Gastroesophageal sphincter (tissue), 4 donors: ENCODE measurements around the gene EVX1. TPM values are rescaled to one million over a fixed set of nuclear protein-coding genes. Genes with fewer than 3 reads are reported as not detected.
A peak's percentile ranks its signal among the peaks of the same experiment; 100 is the strongest.

Source experiments
- ATAC-seq: fragments of 150-250 bp; one replicate; pipeline ENCODE4 v1.9.1; 2016; ENCODE audit warnings: mild to moderate bottlenecking, moderate library complexity
- H3K27ac ChIP-seq, 4 donors: fragments of 200-600 bp; sonication (generic) in 3 of 4; 1 replicate in 3 of 4; 2 replicates in 1 of 4; pipeline ENCODE4 v1.5.1; 2016 to 2019
- H3K27me3 ChIP-seq: fragments of 200-600 bp; sonication (generic); one replicate; pipeline ENCODE4 v1.5.1; 2019
- H3K36me3 ChIP-seq, 2 donors: fragments of 200-600 bp; sonication (generic); one replicate each; pipeline ENCODE4 v1.5.1; 2019; ENCODE audit warnings: control low read depth in 1 of 2
- H3K4me1 ChIP-seq, 3 donors: fragments of 200-600 bp; sonication (generic); 1 replicate in 2 of 3; 2 replicates in 1 of 3; pipeline ENCODE4 v1.5.1; 2016 to 2019; ENCODE audit warnings: control low read depth in 2 of 3
- H3K4me3 ChIP-seq, 2 donors: fragments of 200-600 bp; sonication (generic); one replicate each; pipeline ENCODE4 v1.5.1; 2019; ENCODE audit warnings: mild to moderate bottlenecking in 1 of 2, moderate library complexity in 1 of 2
- H3K9me3 ChIP-seq, 3 donors: fragments of 200-600 bp; sonication (generic); one replicate each; pipeline ENCODE4 v1.5.1; 2017 to 2019; ENCODE audit warnings: control low read depth in 2 of 3
- EP300 ChIP-seq: sonication (generic); formaldehyde crosslinking; IDR thresholded peaks from one replicate; pipeline ENCODE4 v1.6.1; 2017; ENCODE audit warnings: antibody characterized with exemption, mild to moderate bottlenecking
- POLR2A ChIP-seq, 2 donors: fragments of 450-650 bp; IDR thresholded peaks; one replicate each; pipeline ENCODE4 v1.6.1; 2017; ENCODE audit warnings: antibody characterized with exemption in 2 of 2, mild to moderate bottlenecking in 2 of 2, moderate library complexity in 1 of 2
- POLR2AphosphoS5 ChIP-seq: sonication (generic); formaldehyde crosslinking; IDR thresholded peaks from one replicate; pipeline ENCODE4 v1.6.1; 2017; ENCODE audit warnings: antibody characterized with exemption
- WGBS, 2 donors: methylation state at CpG; one replicate each; pipeline ENCODE4 v1.1.5; 2018; ENCODE audit warnings: low coverage in 1 of 2; 5-methylcytosine and 5-hydroxymethylcytosine counted together
- total RNA-seq, 4 donors: library from RNA; depleted of rRNA; stranded (reverse); fragments of >200 nt; gene quantifications; one replicate each; pipeline ENCODE4 v1.1.0, GENCODE V29; 2016
- TF ChIP-seq, protein P1 (sequence below), 4 experiments: fragments of 200-600 bp in 2 of 4; fragments of 450-650 bp in 2 of 4; sonication (generic) in 1 of 4; IDR thresholded peaks; one replicate each; pipeline ENCODE4 v1.5.1; 2017 to 2019; ENCODE audit warnings: antibody characterized with exemption in 4 of 4, mild to moderate bottlenecking in 2 of 4, moderate library complexity in 2 of 4

Gene EVX1
- total RNA-seq, 4 donors from 2014 or later, result not detected

DNA sequence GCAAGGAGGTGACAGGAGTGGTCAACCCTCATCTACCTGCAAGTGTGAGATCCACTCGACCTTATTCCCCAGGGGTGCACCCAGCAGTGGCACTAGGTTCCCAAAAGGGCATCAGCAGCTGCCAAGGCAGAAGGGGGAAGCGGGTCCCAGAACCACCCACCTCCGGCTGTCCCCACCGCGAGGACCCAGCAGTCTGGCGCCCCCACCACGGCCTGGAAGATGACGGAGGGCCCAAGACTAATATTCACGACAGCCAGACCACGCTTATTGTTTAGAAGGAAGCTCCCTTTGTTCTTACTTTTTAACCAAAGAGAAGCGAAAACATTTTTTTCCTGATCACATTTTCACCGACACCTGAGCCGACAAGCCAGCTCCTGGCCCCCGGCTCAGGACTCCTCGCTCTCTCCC, 3.6 kb upstream of the EVX1 start:
- TF ChIP-seq POLR2AphosphoS5 (no peak), POLR2A (IDR thresholded peaks at IDR 0.05) (no peak), EP300 (no peak)
- TF ChIP-seq, protein P1, sequence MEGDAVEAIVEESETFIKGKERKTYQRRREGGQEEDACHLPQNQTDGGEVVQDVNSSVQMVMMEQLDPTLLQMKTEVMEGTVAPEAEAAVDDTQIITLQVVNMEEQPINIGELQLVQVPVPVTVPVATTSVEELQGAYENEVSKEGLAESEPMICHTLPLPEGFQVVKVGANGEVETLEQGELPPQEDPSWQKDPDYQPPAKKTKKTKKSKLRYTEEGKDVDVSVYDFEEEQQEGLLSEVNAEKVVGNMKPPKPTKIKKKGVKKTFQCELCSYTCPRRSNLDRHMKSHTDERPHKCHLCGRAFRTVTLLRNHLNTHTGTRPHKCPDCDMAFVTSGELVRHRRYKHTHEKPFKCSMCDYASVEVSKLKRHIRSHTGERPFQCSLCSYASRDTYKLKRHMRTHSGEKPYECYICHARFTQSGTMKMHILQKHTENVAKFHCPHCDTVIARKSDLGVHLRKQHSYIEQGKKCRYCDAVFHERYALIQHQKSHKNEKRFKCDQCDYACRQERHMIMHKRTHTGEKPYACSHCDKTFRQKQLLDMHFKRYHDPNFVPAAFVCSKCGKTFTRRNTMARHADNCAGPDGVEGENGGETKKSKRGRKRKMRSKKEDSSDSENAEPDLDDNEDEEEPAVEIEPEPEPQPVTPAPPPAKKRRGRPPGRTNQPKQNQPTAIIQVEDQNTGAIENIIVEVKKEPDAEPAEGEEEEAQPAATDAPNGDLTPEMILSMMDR (IDR thresholded peaks at IDR 0.05), result no peak
- H3K27ac ChIP-seq, result no peak overlapping the region
- WGBS, 2 donors, result 39% methylated on average over 8 of the region's 15 CpGs; no CpG with 5 or more reads in 1 of the 2 donors
- H3K27me3 ChIP-seq, result peaks cover 100% of the 10 kb centered on the region
- H3K36me3 ChIP-seq, result no peaks in the 10 kb centered on the region
- H3K4me1 ChIP-seq, result peaks cover 0 to 46% (median 27%) of the 10 kb centered on the region in 3 donors
- peak overlapping the region in 1 of 2 donors; percentile 33 for H3K4me3 ChIP-seq
- H3K9me3 ChIP-seq, result no peaks in the 10 kb centered on the region
- no peak for ATAC-seq

DNA sequence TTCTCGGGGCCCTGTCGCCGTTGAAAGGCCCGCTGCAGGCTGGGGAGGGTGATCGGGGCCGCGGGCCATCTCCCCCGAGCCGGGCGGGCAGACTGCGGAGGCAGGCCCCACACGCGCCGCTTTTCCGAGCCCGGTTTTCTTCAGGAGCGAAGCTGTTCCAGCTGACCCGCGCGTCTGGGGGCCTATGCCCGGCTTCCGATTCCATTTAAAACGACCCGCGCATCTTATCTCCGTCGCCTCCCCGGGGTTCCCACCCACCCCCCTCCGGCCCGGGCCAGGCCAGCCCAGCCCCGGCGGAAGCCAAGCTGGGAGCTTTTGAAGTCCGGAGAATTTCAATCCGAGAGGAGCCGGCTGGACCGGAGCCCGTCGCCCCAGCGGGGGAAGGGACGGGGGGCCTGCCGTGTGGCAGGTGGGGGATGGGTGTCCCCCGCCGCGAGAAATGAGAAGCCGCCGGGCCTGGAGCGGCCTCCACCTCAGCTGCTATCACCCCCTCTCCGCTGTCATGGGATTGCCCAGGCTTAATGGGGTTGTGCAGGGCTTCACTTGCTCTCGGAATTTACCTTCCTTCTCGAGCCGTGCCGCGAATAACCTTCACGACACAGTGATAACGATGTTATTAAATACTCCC, 3.1 kb upstream of the EVX1 start:
- Histone ChIP-seq H3K9me3 (no peaks in the 10 kb centered on the region), H3K4me1 (peaks cover 0 to 50% (median 27%) of the 10 kb centered on the region in 3 donors), H3K36me3 (no peaks in the 10 kb centered on the region), H3K27me3 (peaks cover 100% of the 10 kb centered on the region), H3K4me3 (peak overlapping the region in 1 of 2 donors; percentile 33), H3K27ac (no peak overlapping the region)
- 8 to 9% methylated on average over 7 to 19 of the region's 55 CpGs for WGBS, 2 donors
- TF ChIP-seq EP300, result no peak
- no peak for TF ChIP-seq POLR2AphosphoS5
- no peak for TF ChIP-seq POLR2A (IDR thresholded peaks at IDR 0.05)
- no peak for ATAC-seq

DNA sequence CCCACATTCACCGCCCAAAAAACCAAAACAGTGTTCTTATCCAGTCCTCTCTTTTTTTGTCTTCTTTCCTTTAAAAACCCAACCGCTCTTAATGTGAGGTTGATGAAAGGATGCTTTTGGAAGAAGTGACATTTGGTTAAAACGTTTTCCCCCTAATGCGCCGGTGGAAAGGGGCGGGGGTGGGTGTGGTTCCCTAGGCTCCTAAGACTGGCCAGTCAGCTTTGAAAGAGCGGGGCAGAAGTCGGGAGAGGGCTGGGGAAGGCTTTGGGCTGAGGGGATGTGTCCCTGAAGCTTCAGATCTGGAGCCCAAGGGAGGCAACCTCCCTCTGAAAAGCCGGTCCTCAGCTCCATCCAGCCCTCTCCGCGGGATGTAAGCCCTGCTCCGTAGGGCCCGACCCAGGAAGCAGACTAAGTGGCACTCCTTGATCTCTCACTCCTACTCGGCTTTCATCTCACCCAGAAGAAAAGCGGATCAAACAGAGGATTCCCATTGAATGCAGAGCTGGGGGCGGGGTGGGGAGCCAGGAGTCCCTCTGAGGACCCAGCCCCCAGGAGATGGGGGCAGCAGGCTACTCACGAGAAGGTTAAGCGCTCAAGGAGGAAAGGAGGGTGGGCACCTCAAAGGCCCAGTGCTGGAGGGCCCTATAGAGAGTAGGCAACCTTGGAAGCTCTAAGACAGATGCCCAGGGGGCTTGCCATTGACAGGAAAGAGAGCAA, 2.4 kb upstream of the EVX1 start:
- Histone ChIP-seq H3K4me3 (no peak overlapping the region), H3K27ac (no peak overlapping the region), H3K9me3 (no peaks in the 10 kb centered on the region), H3K4me1 (peaks cover 0 to 56% (median 31%) of the 10 kb centered on the region in 3 donors), H3K27me3 (peaks cover 100% of the 10 kb centered on the region), H3K36me3 (no peaks in the 10 kb centered on the region)
- ATAC-seq, result no peak
- no peak for TF ChIP-seq POLR2A (IDR thresholded peaks at IDR 0.05)
- no peak for TF ChIP-seq EP300
- TF ChIP-seq, protein P1 (IDR thresholded peaks at IDR 0.05), result no peak
- TF ChIP-seq POLR2AphosphoS5, result no peak
- 0 to 10% methylated on average over 1 to 6 of the region's 18 CpGs for WGBS, 2 donors

DNA sequence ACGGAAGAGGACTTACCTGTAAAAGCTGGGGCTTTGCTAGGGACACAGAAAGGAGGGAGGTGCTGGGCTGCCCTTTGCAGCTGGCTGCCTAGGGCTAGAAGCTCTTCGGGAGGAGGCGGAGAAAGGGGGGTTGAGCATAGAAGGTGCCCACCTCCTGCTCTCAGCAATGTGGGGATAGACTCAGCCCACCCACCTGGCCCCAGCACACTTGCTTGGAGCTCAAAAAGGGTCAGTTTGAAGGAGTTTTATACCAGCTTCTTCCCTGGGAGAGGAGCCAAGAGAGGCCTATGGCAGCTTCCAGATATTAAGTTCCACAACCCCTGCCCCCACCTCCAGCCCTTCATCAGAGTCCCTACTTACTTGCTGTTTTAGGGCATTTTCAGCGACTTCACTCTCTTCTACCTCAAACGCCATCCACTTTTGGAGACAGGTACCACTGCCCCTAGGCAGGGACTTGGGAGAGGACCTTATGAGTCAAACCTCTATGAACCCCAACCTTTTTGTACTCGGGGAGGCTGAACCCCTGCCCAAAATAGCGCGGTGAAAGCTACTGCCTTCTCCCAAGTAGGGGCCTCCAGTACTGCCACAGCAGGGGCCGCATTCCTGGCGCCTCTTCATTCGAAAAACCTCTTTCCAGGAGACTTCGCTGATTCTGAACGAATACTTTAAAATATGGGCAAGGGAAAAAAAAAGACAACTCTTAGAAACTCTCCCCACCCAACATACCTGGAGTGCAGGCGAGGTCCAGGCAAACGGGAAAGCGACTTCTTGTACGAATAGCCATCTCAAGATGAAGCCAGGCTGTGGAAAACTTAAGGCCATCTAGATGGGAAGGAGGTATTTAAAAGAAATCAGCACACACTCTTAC, 1.2 kb upstream of the EVX1 start:
- 8 to 26% methylated on average over 6 to 14 of the region's 17 CpGs for WGBS, 2 donors
- peaks cover 100% of the 10 kb centered on the region for H3K27me3 ChIP-seq
- no peak for ATAC-seq

More for the DNA sequence above, 1.2 kb upstream of the EVX1 start:
- Histone ChIP-seq H3K36me3 (no peaks in the 10 kb centered on the region), H3K27ac (no peak overlapping the region), H3K4me1 (peaks cover 0 to 58% (median 34%) of the 10 kb centered on the region in 3 donors), H3K9me3 (no peaks in the 10 kb centered on the region), H3K4me3 (no peak overlapping the region)
- TF ChIP-seq POLR2AphosphoS5 (no peak), EP300 (no peak), POLR2A (IDR thresholded peaks at IDR 0.05) (no peak)
- TF ChIP-seq, protein P1 (IDR thresholded peaks at IDR 0.05), result no peak
